Right lobe of liver (tissue), 6 donors: ENCODE data around the gene SPRYD3. TPM values are rescaled to one million over a fixed set of nuclear protein-coding genes. Genes with fewer than 3 reads are reported as not detected.

Experiments used
- ATAC-seq, 4 donors: fragments of 200-7000 bp; cut with Tn5 transposase; one replicate each; pipeline ENCODE4 v1.9.1; 2020; ENCODE audit warnings: mild to moderate bottlenecking in 4 of 4, moderate library complexity in 4 of 4
- DNase-seq, 3 donors: peaks; one replicate each; pipeline ENCODE4 v3.0.0-alpha.2; 2020
- H3K27ac ChIP-seq, 3 donors: fragments of 200-600 bp; one replicate each; pipeline ENCODE4 v1.8.0; 2022
- H3K27me3 ChIP-seq, 2 donors: fragments of 200-600 bp; one replicate each; pipeline ENCODE4 v1.8.0; 2022
- H3K36me3 ChIP-seq, 4 donors: fragments of 200-600 bp; sonication (generic) in 1 of 4; one replicate each; pipeline versions ENCODE4 v1.5.1 to v1.8.0; 2017 to 2022; ENCODE audit warnings: control low read depth in 1 of 4
- H3K4me1 ChIP-seq, 4 donors: fragments of 200-600 bp; sonication (generic) in 1 of 4; one replicate each; pipeline versions ENCODE4 v1.5.1 to v1.8.0; 2017 to 2022; ENCODE audit warnings: control low read depth in 1 of 4
- H3K4me3 ChIP-seq, 3 donors: fragments of 200-600 bp; one replicate each; pipeline ENCODE4 v1.8.0; 2022
- H3K9me3 ChIP-seq, 4 donors: fragments of 200-600 bp; sonication (generic) in 1 of 4; one replicate each; pipeline versions ENCODE4 v1.5.1 to v1.8.0; 2017 to 2022; ENCODE audit warnings: control low read depth in 1 of 4
- CTCF ChIP-seq, 4 donors: fragments of 200-600 bp in 3 of 4; fragments of 450-650 bp in 1 of 4; IDR thresholded peaks; one replicate each; pipeline versions ENCODE4 v1.5.1 to v1.8.0; 2016 to 2022; ENCODE audit warnings: antibody characterized with exemption in 4 of 4, mild to moderate bottlenecking in 2 of 4
- POLR2A ChIP-seq: fragments of 450-650 bp; IDR thresholded peaks from one replicate; pipeline ENCODE4 v1.6.1; 2017; ENCODE audit warnings: antibody characterized with exemption, mild to moderate bottlenecking
- WGBS: methylation state at CpG from one replicate; pipeline ENCODE4 v1.1.6; 2018; ENCODE audit warnings: low coverage, low lambda C conversion rate; ENCODE audit not compliant: insufficient coverage; ENCODE audit errors: missing lambda C conversion rate; 5-methylcytosine and 5-hydroxymethylcytosine counted together
- intact Hi-C, 2 donors: fragments of 100-400 bp; cut with DNase I; formaldehyde crosslinking; loops; one replicate each; pipeline versions ENCODE4 v1.11.2 to v1.14.1; 2022
- total RNA-seq, 6 experiments: library from RNA; depleted of rRNA in 2 of 6; stranded (reverse); fragments of >200 nt in 2 of 6; fragmentation: NEBNext Ultra II Directional in 3 of 6; extraction: Animal tissue kit (Norgen Biotek cat#: 25700) in 3 of 6; gene quantifications; one replicate each; pipeline versions ENCODE4 v1.1.0 to v1.2.4, GENCODE V29; 2016 to 2023
- donor health status: DM: no; HTN: yes; CAD: no.
- donor health status: DM: no; HTN: no; CAD: no.
- donor health status: DM: no; HTN: no; CAD: no.
- donor health status: DM: no; HTN: yes; CAD: no.
- donor health status: DM: no; HTN: yes; CAD: no.

Gene SPRYD3
- total RNA-seq, 6 experiments from 2014 or later = 12.3 to 18.2 (median 14.4) TPM

GRCh38 chr12:53062011-53062961, 16.9 kb downstream of the SPRYD3 start:
- H3K27ac ChIP-seq = peak overlapping the region in 2 of 3 donors; percentile 26 to 57
- no peak for TF ChIP-seq CTCF (IDR thresholded peaks at IDR 0.05)
- no peak for TF ChIP-seq POLR2A
- H3K9me3 ChIP-seq = no peaks in the 10 kb centered on the region
- DNase-seq (peak in 1 of 3 donors; percentile 51), ATAC-seq (no peak)
- peaks cover 0 to 62% (median 29%) of the 10 kb centered on the region in 4 donors for H3K36me3 ChIP-seq
- WGBS = 49% methylated on average over 5 of the region's 20 CpGs
- intact Hi-C loops = loop anchor here in 1 of 2 donors (5.0 to 10.0 kb wide), 3 partner anchors 35 to 133 kb away; partner anchors contain the start of gene IGFBP6
- no peak overlapping the region for H3K4me3 ChIP-seq
- no peaks in the 10 kb centered on the region for H3K27me3 ChIP-seq
- H3K4me1 ChIP-seq = peaks cover 0 to 23% (median 14%) of the 10 kb centered on the region in 4 donors

- ATAC-seq (peak; percentile 67 to 78 (median 74)), DNase-seq (peak; percentile 90 to 95 (median 92))
- TF ChIP-seq CTCF (IDR thresholded peaks at IDR 0.05) = peak in 2 of 4 donors; percentile 5 to 38
- no peak for TF ChIP-seq POLR2A
- 34% methylated on average over 4 of the region's 5 CpGs for WGBS
- H3K27me3 ChIP-seq = no peaks in the 10 kb centered on the region
- no peak overlapping the region for H3K4me3 ChIP-seq
- peaks cover 0 to 70% (median 33%) of the 10 kb centered on the region in 4 donors for H3K36me3 ChIP-seq
- intact Hi-C loops = loop anchor here in 1 of 2 donors (5.0 to 10.0 kb wide), 3 partner anchors 36 to 133 kb away; partner anchors contain the start of gene IGFBP6
- H3K4me1 ChIP-seq = peaks cover 0 to 23% (median 14%) of the 10 kb centered on the region in 4 donors
- H3K9me3 ChIP-seq = no peaks in the 10 kb centered on the region
- peak overlapping the region; percentile 26 to 57 (median 43) for H3K27ac ChIP-seq
These were observed 17.7 kb downstream of the SPRYD3 start for GRCh38 chr12:53061404-53062010.

- H3K4me3 ChIP-seq = no peak overlapping the region
- peaks cover 0 to 73% (median 37%) of the 10 kb centered on the region in 4 donors for H3K36me3 ChIP-seq
- TF ChIP-seq POLR2A (no peak), CTCF (IDR thresholded peaks at IDR 0.05) (no peak)
- ATAC-seq (peak; percentile 1 to 21 (median 6)), DNase-seq (peak; percentile 61 to 76 (median 74))
- WGBS = 23% methylated on average over 9 of the region's 18 CpGs
- H3K9me3 ChIP-seq = no peaks in the 10 kb centered on the region
- peaks cover 0 to 23% (median 14%) of the 10 kb centered on the region in 4 donors for H3K4me1 ChIP-seq
- intact Hi-C loops = loop anchor here in 1 of 2 donors (5.0 to 10.0 kb wide), 3 partner anchors 37 to 134 kb away; partner anchors contain the start of gene IGFBP6
- no peaks in the 10 kb centered on the region for H3K27me3 ChIP-seq
- peak overlapping the region; percentile 21 to 57 (median 43) for H3K27ac ChIP-seq
These were observed 18.4 kb downstream of the SPRYD3 start for GRCh38 chr12:53060721-53061276.

GRCh38 chr12:53060064-53060720, 19.0 kb downstream of the SPRYD3 start:
- no CpG with 5 or more reads among the region's 17 CpGs for WGBS
- peak overlapping the region in 1 of 3 donors; percentile 21 for H3K27ac ChIP-seq
- ATAC-seq (no peak), DNase-seq (peak in 1 of 3 donors; percentile 43)
- no peak overlapping the region for H3K4me3 ChIP-seq
- peaks cover 0 to 23% (median 14%) of the 10 kb centered on the region in 4 donors for H3K4me1 ChIP-seq
- intact Hi-C loops = loop anchor here in 1 of 2 donors (5.0 to 10.0 kb wide), 3 partner anchors 37 to 135 kb away; partner anchors contain the start of gene IGFBP6
- H3K9me3 ChIP-seq = no peaks in the 10 kb centered on the region
- H3K27me3 ChIP-seq = no peaks in the 10 kb centered on the region
- TF ChIP-seq POLR2A = no peak
- H3K36me3 ChIP-seq = peaks cover 0 to 75% (median 40%) of the 10 kb centered on the region in 4 donors
